Esophagus (tissue), 2 donors: ENCODE measurements around the gene B3GNT4. TPM values are rescaled to one million over a fixed set of nuclear protein-coding genes. Genes with fewer than 3 reads are reported as not detected.
"Not testable (repeated sequence)": the region's sequence is repeated elsewhere in the genome, so short reads cannot be mapped to it uniquely, and the experiment has no call there.

ENCODE experiments used
- H3K27ac ChIP-seq, 2 donors: one replicate each; pipeline ENCODE4 v1.5.1; 2013; ENCODE audit warnings: low read depth in 2 of 2, mild to moderate bottlenecking in 2 of 2, inconsistent platforms in 1 of 2, low read length in 1 of 2, moderate library complexity in 1 of 2
- H3K27me3 ChIP-seq, 2 donors: one replicate each; pipeline ENCODE4 v1.6.1; 2013; ENCODE audit warnings: low read length in 2 of 2, control low read depth in 1 of 2, mild to moderate bottlenecking in 1 of 2; ENCODE audit not compliant: insufficient read depth in 2 of 2, control insufficient read depth in 1 of 2
- H3K36me3 ChIP-seq, 2 donors: one replicate each; pipeline ENCODE4 v1.6.1; 2013; ENCODE audit warnings: low read length in 1 of 2; ENCODE audit not compliant: control insufficient read depth in 2 of 2, insufficient read depth in 2 of 2
- H3K4me1 ChIP-seq, 2 donors: one replicate each; pipeline ENCODE4 v1.6.1; 2013; ENCODE audit warnings: low read length in 1 of 2; ENCODE audit not compliant: control insufficient read depth in 2 of 2, insufficient read depth in 2 of 2
- H3K4me3 ChIP-seq, 2 donors: one replicate each; pipeline ENCODE4 v1.5.1; 2013; ENCODE audit warnings: low read length in 2 of 2, mild to moderate bottlenecking in 2 of 2, low read depth in 1 of 2, moderate library complexity in 1 of 2
- H3K9me3 ChIP-seq, 2 donors: one replicate each; pipeline ENCODE4 v1.6.1; 2013; ENCODE audit warnings: mild to moderate bottlenecking in 2 of 2, low read depth in 1 of 2, low read length in 1 of 2, moderate library complexity in 1 of 2; ENCODE audit not compliant: control insufficient read depth in 2 of 2, insufficient read depth in 1 of 2
- WGBS, 2 donors: extraction: QIAGEN DNeasy Blood & Tissue Kit; methylation state at CpG; one replicate each; pipeline ENCODE4 v1.1.7; 2013; 5-methylcytosine and 5-hydroxymethylcytosine counted together
- polyA plus RNA-seq, 2 donors: library from polyadenylated mRNA; stranded (reverse); fragments of 200-250 nt; gene quantifications; one replicate each; pipeline ENCODE4 v1.2.3, GENCODE V29; 2013
- donor health status: healthy with polysubstance abuse.
- donor health status: Bipolar disorder and iron deficiency.

Gene B3GNT4
- polyA plus RNA-seq, 2 donors: 0.62 to 1.4 TPM

DNA sequence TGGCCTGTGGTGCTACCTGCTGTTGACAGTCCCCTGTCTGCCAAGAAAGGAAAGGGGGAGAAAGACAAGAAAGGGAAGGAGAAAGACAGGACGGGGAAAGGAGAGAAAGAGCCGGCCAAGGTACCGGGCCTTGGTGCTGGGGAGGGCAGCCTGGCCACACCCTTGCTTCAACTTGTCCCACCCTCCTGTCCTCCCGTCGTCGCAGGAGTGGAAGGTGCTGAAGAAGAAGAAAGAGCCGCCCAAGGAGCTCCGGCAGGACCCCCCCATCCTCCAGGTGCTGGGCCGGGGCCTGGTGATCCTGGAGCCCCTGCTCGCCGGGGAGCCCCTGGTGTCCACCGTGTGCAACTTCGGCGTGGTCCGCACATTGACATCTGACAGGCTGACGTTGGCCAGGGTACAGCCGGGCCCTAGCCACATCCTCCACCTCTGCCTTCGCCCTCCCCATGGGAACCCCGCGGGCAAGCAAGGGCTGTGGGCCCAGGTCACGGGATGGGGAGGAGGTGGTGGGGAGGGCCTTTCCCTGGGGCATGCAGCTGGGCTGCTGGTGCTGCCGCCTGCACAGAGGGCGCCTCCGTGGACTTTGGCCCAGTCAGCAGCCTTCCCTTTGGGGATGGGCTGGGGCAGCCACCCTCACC, 2.9 kb upstream of the B3GNT4 start:
- no peaks in the 10 kb centered on the region for H3K27me3 ChIP-seq
- no peaks in the 10 kb centered on the region for H3K36me3 ChIP-seq
- no peak overlapping the region for H3K4me3 ChIP-seq
- WGBS, 2 donors: 73% methylated on average over 24 of the region's 24 CpGs
- H3K4me1 ChIP-seq: peaks cover 0 to 9% of the 10 kb centered on the region in 2 donors
- H3K9me3 ChIP-seq: no peaks in the 10 kb centered on the region
- no peak overlapping the region for H3K27ac ChIP-seq

DNA sequence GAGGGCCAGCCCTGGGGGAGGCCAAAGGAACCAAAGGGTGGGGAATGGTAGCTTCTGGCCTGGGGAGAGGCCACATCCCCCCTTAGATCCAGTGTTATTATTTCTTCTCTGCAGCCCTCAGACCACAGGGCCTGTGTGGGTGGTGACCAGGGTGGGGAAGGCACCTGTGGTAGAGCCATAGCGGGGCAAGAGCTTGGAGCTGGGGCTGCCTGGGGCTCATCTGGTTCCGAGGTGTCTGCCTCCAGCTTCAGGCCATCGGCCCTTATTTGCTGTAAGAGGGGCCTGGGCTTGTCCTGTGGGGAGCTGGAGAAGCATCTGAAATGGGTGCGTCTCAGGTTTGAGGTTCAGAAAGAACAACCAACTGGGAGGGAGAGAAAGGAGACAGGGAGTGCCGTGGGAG, 2.1 kb upstream of the B3GNT4 start:
- 90 to 97% methylated on average over 5 of the region's 5 CpGs for WGBS, 2 donors
- Histone ChIP-seq H3K4me3 (no peak overlapping the region), H3K27ac (no peak overlapping the region), H3K4me1 (peaks cover under 1 to 9% of the 10 kb centered on the region in 2 donors), H3K36me3 (no peaks in the 10 kb centered on the region), H3K9me3 (no peaks in the 10 kb centered on the region), H3K27me3 (no peaks in the 10 kb centered on the region)

DNA sequence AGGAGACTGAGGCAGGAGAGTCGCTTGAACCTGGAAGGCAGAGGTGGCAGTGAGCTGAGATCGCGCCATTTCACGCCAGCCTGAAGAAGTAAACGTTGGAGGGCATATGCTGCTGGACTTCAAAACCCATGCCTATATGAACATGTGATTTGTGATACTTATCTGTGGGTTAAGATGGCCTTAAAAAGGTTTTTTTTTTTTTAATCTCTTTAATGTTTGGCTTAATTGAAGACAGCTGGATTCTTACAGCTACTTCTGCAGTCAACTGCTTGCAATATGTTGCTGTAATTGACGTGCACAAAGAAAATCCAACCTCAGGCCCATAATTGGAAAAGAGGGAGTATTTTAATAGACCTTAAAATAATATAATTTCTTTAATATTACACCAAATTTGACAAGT, 1.5 kb upstream of the B3GNT4 start:
- peaks cover 2 to 9% of the 10 kb centered on the region in 2 donors for H3K4me1 ChIP-seq
- H3K4me3 ChIP-seq: no peak overlapping the region
- no peaks in the 10 kb centered on the region for H3K27me3 ChIP-seq
- peaks cover 0 to 1% of the 10 kb centered on the region in 2 donors for H3K36me3 ChIP-seq
- 91 to 95% methylated on average over 6 of the region's 6 CpGs for WGBS, 2 donors
- H3K9me3 ChIP-seq: no peaks in the 10 kb centered on the region
- H3K27ac ChIP-seq: no peak overlapping the region

DNA sequence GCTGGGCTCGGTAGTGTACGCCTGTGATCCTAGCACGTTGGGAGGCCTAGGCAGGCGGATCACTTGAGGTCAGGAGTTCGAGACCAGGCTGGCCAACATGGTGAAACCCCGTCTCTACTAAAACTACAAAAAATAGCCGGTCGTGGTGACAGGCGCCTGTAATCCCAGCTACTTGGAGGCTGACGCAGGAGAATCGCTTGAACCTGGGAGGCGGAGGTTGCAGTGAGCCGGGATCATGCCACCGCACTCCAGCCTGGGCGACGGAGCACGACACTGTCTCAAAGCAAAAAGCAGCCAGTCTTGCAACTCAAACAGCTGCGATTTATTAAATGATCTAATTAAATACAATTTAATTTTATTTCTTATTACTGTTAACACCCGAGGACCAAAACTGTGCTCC, 698 bp upstream of the B3GNT4 start:
- not testable (repeated sequence) for H3K27me3 ChIP-seq, H3K36me3 ChIP-seq, H3K27ac ChIP-seq, H3K9me3 ChIP-seq, H3K4me1 ChIP-seq
- H3K4me3 ChIP-seq: peak overlapping the region in 1 of 2 donors; percentile 62
- 57 to 63% methylated on average over 19 of the region's 19 CpGs for WGBS, 2 donors

GRCh38 chr12:122204167-122205052, 901 bp downstream of the B3GNT4 start:
- Histone ChIP-seq H3K27ac (no peak overlapping the region), H3K27me3 (no peaks in the 10 kb centered on the region), H3K4me1 (peaks cover 2 to 9% of the 10 kb centered on the region in 2 donors), H3K36me3 (peaks cover 6 to 10% of the 10 kb centered on the region in 2 donors), H3K9me3 (no peaks in the 10 kb centered on the region), H3K4me3 (peak overlapping the region; percentile 62 to 63)
- 13 to 16% methylated on average over 57 to 71 of the region's 71 CpGs for WGBS, 2 donors

DNA sequence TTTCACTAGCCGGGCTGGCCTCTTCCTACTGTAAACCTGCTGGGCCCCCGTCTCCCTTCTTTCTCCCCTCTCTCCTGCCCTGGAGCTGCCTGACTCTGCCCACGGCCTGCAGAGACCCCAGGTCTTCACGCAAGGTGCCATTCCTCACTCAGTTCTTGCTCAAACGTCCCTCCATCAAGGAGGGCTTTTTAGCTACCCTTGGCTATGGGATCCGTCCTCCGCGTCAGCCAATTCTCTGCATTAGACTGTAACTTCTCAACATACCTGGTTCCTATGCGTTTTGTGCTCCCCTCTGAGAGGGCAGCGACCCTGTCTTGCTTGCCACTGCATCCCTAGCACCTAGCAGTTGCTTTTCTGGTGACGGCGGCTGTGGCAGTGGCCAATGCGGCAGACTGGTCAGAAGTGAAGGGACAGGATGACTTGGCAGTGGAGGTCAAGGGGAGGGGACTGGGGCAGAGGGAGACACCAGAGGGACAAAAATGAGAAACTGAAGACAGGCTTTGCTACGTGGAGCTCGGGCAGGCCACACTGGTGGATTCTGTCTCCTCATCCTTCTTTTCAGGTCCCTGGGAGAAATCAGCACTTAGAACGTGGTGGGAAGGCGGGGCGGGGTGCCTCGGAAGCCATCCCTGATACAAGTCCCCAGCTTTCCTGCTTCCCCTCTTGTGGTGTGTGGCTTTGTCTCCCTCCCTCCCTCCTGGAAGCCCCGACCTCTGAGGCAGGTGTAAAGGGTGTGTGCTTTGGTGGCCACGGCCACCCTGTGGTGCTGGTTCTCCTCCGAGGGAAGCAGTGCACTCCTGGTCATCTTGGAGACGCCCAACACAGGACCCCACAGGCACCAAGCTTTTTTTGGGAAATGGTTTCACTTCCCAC, 1.8 kb downstream of the B3GNT4 start:
- Histone ChIP-seq H3K4me3 (no peak overlapping the region), H3K27me3 (no peaks in the 10 kb centered on the region), H3K4me1 (peaks cover 2 to 9% of the 10 kb centered on the region in 2 donors), H3K27ac (no peak overlapping the region), H3K9me3 (no peaks in the 10 kb centered on the region), H3K36me3 (peaks cover 6 to 10% of the 10 kb centered on the region in 2 donors)
- 49 to 51% methylated on average over 23 of the region's 23 CpGs for WGBS, 2 donors

DNA sequence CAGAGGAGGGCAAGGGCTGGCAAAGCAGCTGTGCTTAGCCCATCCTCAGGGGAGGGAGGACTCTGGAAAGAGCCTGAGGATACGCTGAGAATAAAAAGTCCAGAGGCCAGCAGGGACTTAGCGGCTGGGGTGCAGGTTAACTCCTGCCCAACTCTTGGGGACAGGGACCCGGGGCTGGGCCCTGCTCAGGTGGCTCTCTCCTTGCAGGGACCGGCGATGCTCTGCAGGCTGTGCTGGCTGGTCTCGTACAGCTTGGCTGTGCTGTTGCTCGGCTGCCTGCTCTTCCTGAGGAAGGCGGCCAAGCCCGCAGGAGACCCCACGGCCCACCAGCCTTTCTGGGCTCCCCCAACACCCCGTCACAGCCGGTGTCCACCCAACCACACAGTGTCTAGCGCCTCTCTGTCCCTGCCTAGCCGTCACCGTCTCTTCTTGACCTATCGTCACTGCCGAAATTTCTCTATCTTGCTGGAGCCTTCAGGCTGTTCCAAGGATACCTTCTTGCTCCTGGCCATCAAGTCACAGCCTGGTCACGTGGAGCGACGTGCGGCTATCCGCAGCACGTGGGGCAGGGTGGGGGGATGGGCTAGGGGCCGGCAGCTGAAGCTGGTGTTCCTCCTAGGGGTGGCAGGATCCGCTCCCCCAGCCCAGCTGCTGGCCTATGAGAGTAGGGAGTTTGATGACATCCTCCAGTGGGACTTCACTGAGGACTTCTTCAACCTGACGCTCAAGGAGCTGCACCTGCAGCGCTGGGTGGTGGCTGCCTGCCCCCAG, 2.8 kb downstream of the B3GNT4 start:
- Histone ChIP-seq H3K27ac (no peak overlapping the region), H3K27me3 (no peaks in the 10 kb centered on the region), H3K9me3 (no peaks in the 10 kb centered on the region), H3K36me3 (peaks cover 9 to 10% of the 10 kb centered on the region in 2 donors), H3K4me1 (peaks cover 2 to 9% of the 10 kb centered on the region in 2 donors), H3K4me3 (no peak overlapping the region)
- 64 to 68% methylated on average over 27 of the region's 27 CpGs for WGBS, 2 donors

DNA sequence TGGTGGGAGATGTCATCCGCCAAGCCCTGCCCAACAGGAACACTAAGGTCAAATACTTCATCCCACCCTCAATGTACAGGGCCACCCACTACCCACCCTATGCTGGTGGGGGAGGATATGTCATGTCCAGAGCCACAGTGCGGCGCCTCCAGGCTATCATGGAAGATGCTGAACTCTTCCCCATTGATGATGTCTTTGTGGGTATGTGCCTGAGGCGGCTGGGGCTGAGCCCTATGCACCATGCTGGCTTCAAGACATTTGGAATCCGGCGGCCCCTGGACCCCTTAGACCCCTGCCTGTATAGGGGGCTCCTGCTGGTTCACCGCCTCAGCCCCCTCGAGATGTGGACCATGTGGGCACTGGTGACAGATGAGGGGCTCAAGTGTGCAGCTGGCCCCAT, 3.5 kb downstream of the B3GNT4 start:
- Histone ChIP-seq H3K9me3 (no peaks in the 10 kb centered on the region), H3K27ac (no peak overlapping the region), H3K4me3 (no peak overlapping the region), H3K27me3 (no peaks in the 10 kb centered on the region), H3K4me1 (peaks cover 2 to 9% of the 10 kb centered on the region in 2 donors), H3K36me3 (peaks cover 10% of the 10 kb centered on the region in 2 donors)
- WGBS, 2 donors: 84 to 86% methylated on average over 8 of the region's 8 CpGs

DNA sequence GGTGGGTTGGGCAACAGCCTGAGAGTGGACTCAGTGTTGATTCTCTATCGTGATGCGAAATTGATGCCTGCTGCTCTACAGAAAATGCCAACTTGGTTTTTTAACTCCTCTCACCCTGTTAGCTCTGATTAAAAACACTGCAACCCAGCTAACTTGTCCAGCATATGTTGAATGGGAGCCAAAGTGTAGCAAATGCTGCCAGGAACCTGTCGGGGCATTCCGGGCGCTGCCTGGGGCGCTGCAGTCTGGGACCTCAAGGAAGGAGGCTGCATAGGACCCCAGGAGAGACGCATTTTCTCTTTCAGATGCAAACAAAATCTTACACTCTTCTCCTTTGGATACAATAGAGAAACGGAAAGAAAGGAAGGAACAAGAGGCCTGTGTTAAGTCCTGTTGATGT, 3.9 kb downstream of the B3GNT4 start:
- 73 to 77% methylated on average over 8 of the region's 8 CpGs for WGBS, 2 donors

More for the DNA sequence above, 3.9 kb downstream of the B3GNT4 start:
- Histone ChIP-seq H3K27me3 (no peaks in the 10 kb centered on the region), H3K36me3 (peaks cover 10% of the 10 kb centered on the region in 2 donors), H3K4me1 (peaks cover 2 to 9% of the 10 kb centered on the region in 2 donors), H3K9me3 (no peaks in the 10 kb centered on the region), H3K27ac (no peak overlapping the region), H3K4me3 (no peak overlapping the region)
